ENCODE measurements around the gene PCBP3. TPM values are rescaled to one million over a fixed set of nuclear protein-coding genes. Genes with fewer than 3 reads are reported as not detected.
A peak's percentile ranks its signal among the peaks of the same experiment; 100 is the strongest.

Gene PCBP3
- total RNA-seq, 1 experiment from 2014 or later = 10.9 TPM

DNA sequence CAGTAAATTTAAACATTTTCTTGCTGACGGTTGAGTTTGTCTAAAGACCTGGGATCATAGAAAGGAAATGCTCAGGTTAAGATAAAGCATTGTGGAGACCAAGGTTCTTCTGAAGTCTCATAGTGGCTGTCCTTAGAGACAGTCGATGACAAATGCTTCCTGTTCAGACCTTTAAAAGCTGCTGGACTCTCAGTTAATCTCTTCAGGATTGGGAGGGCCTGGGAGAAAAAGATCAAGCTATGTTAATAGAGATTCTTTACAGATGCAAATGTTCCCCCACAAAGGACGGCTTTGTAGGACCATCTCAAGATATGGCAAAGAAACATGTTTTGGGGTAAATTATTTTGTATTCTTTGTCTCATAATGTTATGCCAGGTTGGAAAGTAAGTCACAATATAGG is 213.4 kb downstream of the PCBP3 start:
- peak overlapping the region in 1 of 2 experiments; percentile 38; a peak in 1 of 5 replicates for H3K4me3 Mint-ChIP-seq
- no peaks in the 10 kb centered on the region for H3K27me3 Mint-ChIP-seq (ENCODE audit: low read depth)
- Histone ChIP-seq H3T11ph (ENCODE audit: low read length) (no peak overlapping the region), H3K79me2 (ENCODE audit: insufficient read depth, low read length) (no peaks in the 10 kb centered on the region), H4K20me1 (ENCODE audit: control insufficient read depth, insufficient read depth, insufficient read length) (no peaks in the 10 kb centered on the region), H2BK120ac (ENCODE audit: low read depth, low read length, poor library complexity, severe bottlenecking) (no peak overlapping the region), H3K23me2 (ENCODE audit: insufficient read length, low read depth, low read length, poor library complexity, severe bottlenecking) (no peaks in the 10 kb centered on the region), H2BK12ac (ENCODE audit: insufficient read length, low read depth, low read length) (no peak overlapping the region), H3K9ac (ENCODE audit: extremely low read depth, insufficient read length, low read length) (no peak overlapping the region), H3K18ac (ENCODE audit: insufficient read length, low read depth, low read length) (no peak overlapping the region), H4K91ac (ENCODE audit: insufficient read length, low read depth, low read length) (no peak overlapping the region), H2AFZ (ENCODE audit: low read length) (no peak overlapping the region), H2BK15ac (ENCODE audit: low read depth, low read length) (no peak overlapping the region), H4K5ac (ENCODE audit: insufficient read length, low read depth, low read length) (no peak overlapping the region), H3K27ac (ENCODE audit: insufficient read length, low read depth, low read length) (no peak overlapping the region), H2BK5ac (ENCODE audit: insufficient read length, low read length) (no peak overlapping the region), H3K4me1 (ENCODE audit: insufficient read depth, low read length) (no peaks in the 10 kb centered on the region), H3K23ac (ENCODE audit: insufficient read length, low read depth, low read length) (no peak overlapping the region), H2AK5ac (ENCODE audit: insufficient read length, low read length) (no peak overlapping the region), H3K4ac (ENCODE audit: low read depth, low read length) (no peak overlapping the region), H3K56ac (ENCODE audit: insufficient read length, low read depth, low read length) (no peak overlapping the region), H2BK20ac (ENCODE audit: low read depth, low read length, poor library complexity, severe bottlenecking) (no peak overlapping the region), H3K27me3 (ENCODE audit: insufficient read depth, low read length) (no peaks in the 10 kb centered on the region), H3K9me3 (ENCODE audit: control insufficient read depth, low read depth, low read length) (no peaks in the 10 kb centered on the region), H3K14ac (ENCODE audit: insufficient read depth, low read length) (no peak overlapping the region), H4K8ac (replicated peaks; ENCODE audit: insufficient read length, low read depth, low read length) (no peak overlapping the region), H3K79me1 (ENCODE audit: insufficient read depth, low read depth, low read length, poor library complexity, severe bottlenecking) (no peaks in the 10 kb centered on the region), H3K4me2 (ENCODE audit: insufficient read depth, insufficient read length, low read length) (no peak overlapping the region)
- no peaks in the 10 kb centered on the region for H3K9me3 Mint-ChIP-seq
- WGBS (ENCODE audit: extremely low coverage, insufficient read length, low lambda C conversion rate) = no CpG with 5 or more reads among the region's 3 CpGs
- no peak for DNase-seq
- H3K4me1 Mint-ChIP-seq = peaks cover 33 to 34% of the 10 kb centered on the region in 2 experiments
- H3K36me3 Mint-ChIP-seq (ENCODE audit: insufficient read depth in 1 of 3, low read depth in 3 of 3) = no peaks in the 10 kb centered on the region
- no peak for TF ChIP-seq CTCF (conservative IDR thresholded peaks at IDR 0.05)
- peak overlapping the region in 1 of 3 experiments; percentile 92; a peak in 3 of 7 replicates for H3K27ac Mint-ChIP-seq
